ENCODE measurements around the gene RASSF3. TPM values are rescaled to one million over a fixed set of nuclear protein-coding genes. Genes with fewer than 3 reads are reported as not detected.

RASSF3 gene
- total and polyA plus RNA-seq, 10 of the 15 experiments (the other 5 are each of a cell fraction or from before 2014, with no cell fraction given) = 6.9 to 62.4 (median 30.3) TPM

DNA sequence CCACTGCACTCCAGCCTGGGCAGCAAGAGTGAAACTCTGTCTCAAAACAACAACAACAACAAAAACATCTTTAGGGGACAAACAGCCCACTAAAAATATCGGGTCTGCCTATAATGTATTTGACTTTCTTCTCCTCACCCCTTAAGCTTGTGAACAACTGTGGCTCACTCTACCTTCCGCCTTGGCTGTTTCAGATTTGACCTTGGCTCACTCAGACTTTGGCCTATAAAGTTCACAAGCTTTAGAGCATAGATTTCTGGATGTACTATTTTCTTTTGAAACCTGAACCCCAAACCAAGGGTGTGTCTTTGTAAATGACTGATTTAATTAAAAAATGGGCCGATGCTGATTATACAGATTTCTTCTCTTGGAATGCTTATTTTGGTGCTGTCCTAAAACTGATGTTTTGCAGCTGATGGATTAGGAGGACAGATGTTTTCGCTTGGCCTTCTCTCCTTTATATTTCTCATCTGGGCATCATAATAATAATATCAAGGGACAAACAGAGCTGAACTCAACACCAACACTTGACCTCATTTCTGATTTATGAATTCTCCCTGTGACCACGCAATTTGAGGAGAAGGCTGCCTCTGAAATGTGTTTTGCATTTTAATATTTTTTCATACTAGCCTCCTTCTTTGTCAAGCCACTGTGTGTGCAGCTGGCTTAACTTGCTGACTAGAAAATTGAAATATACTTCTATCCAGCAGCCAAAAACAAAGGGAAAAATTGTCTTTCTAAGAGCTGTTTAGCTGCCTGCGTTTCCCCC, 40.2 kb upstream of the RASSF3 start:
- Histone ChIP-seq H2AFZ (ENCODE audit: control insufficient read depth, low read depth, low read length) (no peak overlapping the region), H4K20me1 (ENCODE audit: control insufficient read depth, insufficient read depth) (no peaks in the 10 kb centered on the region), H3K9ac (ENCODE audit: control insufficient read depth, insufficient read depth, low read length) (no peak overlapping the region), H3K4me3 (no peak overlapping the region), H3K27me3 (replicated peaks in 1 of 2; ENCODE audit: control insufficient read depth in 2 of 2, insufficient read depth in 2 of 2, low read length in 1 of 2) (no peaks in the 10 kb centered on the region), H3K4me1 (ENCODE audit: control insufficient read depth, insufficient read depth, low read length) (no peaks in the 10 kb centered on the region), H3K79me2 (ENCODE audit: control insufficient read depth, insufficient read depth, low read length) (no peaks in the 10 kb centered on the region), H3K27ac (ENCODE audit: control insufficient read depth, insufficient read depth) (no peak overlapping the region), H3K36me3 (ENCODE audit: control insufficient read depth in 2 of 2, insufficient read depth in 2 of 2, low read length in 1 of 2) (no peaks in the 10 kb centered on the region), H3K4me2 (ENCODE audit: control insufficient read depth, insufficient read depth) (no peak overlapping the region), H3K9me3 (replicated peaks; ENCODE audit: control insufficient read depth, insufficient read depth, low read length) (no peaks in the 10 kb centered on the region; the same call in 2 of the 3 replicates)
- TF ChIP-seq PML (IDR thresholded peaks at IDR 0.05; ENCODE audit: low read length) = no peak
- 57% methylated on average over 6 of the region's 6 CpGs for WGBS (ENCODE audit: insufficient coverage, insufficient replicate concordance, low lambda C conversion rate, missing lambda C conversion rate)
- DNase-seq (ENCODE audit: low read depth, low spot score) = no peak
- ATAC-seq = no peak
- in situ Hi-C loops (cut with MboI) (no loop called here), intact Hi-C loops (cut with micrococcal nuclease; ENCODE audit: unreplicated experiment) (no loop called here)
- BruUV-seq (replicated peaks) = no TSS peak
- FAIRE-seq = no peak
- CTCF ChIA-PET = interaction anchor here (0.9 to 1.4 kb wide), 3 partner anchors 17 to 127 kb away, joined by 4 to 5 read pairs (median 4); no protein-coding TSS in a partner anchor
- POLR2A ChIA-PET = no interaction called here
- SMC1A ChIA-PET (ENCODE audit: uncharacterized antibody, unreplicated experiment) = interaction anchor here (0.6 to 1.6 kb wide), 2 partner anchors 14 to 25 kb away, joined by 3 to 4 read pairs; no protein-coding TSS in a partner anchor
- RAD21 ChIA-PET (ENCODE audit: unreplicated experiment) = no interaction called here

DNA sequence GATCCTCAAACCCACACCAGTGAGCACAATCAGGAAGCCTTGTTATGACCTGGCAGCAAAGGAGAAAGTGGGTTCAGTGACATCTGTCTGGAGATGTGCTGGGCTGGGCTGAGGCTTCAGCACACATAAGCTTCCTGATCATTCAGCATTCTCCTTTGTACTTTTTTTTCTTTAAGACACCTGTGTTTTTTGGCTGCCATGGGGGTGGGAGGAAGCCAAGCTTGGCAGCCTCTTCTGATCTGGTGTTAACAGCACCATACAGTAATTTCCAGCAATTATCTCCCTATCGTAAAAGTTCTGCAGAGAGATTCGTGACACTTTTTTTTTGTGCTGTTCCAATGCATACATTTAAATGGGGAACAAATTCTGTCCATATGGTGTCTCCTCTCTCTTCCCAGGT, 38.9 kb upstream of the RASSF3 start:
- Histone ChIP-seq H3K9me3 (replicated peaks; ENCODE audit: control insufficient read depth, insufficient read depth, low read length) (no peaks in the 10 kb centered on the region; the same call in 2 of the 3 replicates), H2AFZ (ENCODE audit: control insufficient read depth, low read depth, low read length) (no peak overlapping the region), H4K20me1 (ENCODE audit: control insufficient read depth, insufficient read depth) (no peaks in the 10 kb centered on the region), H3K79me2 (ENCODE audit: control insufficient read depth, insufficient read depth, low read length) (no peaks in the 10 kb centered on the region), H3K27me3 (replicated peaks in 1 of 2; ENCODE audit: control insufficient read depth in 2 of 2, insufficient read depth in 2 of 2, low read length in 1 of 2) (no peaks in the 10 kb centered on the region), H3K4me2 (ENCODE audit: control insufficient read depth, insufficient read depth) (no peak overlapping the region), H3K4me1 (ENCODE audit: control insufficient read depth, insufficient read depth, low read length) (no peaks in the 10 kb centered on the region), H3K9ac (ENCODE audit: control insufficient read depth, insufficient read depth, low read length) (no peak overlapping the region), H3K36me3 (ENCODE audit: control insufficient read depth in 2 of 2, insufficient read depth in 2 of 2, low read length in 1 of 2) (no peaks in the 10 kb centered on the region), H3K4me3 (no peak overlapping the region), H3K27ac (ENCODE audit: control insufficient read depth, insufficient read depth) (no peak overlapping the region)
- DNase-seq (ENCODE audit: low read depth, low spot score) (no peak), ATAC-seq (no peak), FAIRE-seq (no peak)
- intact Hi-C loops (cut with micrococcal nuclease; ENCODE audit: unreplicated experiment) (no loop called here), in situ Hi-C loops (cut with MboI) (no loop called here)
- BruUV-seq (replicated peaks) = no TSS peak
- 73% methylated on average over 2 of the region's 2 CpGs for WGBS (ENCODE audit: insufficient coverage, insufficient replicate concordance, low lambda C conversion rate, missing lambda C conversion rate)
- ChIA-PET CTCF (interaction anchor here (1.5 to 2.0 kb wide), 2 partner anchors 10 to 22 kb away, joined by 3 to 12 read pairs; no protein-coding TSS in a partner anchor), RAD21 (ENCODE audit: unreplicated experiment) (no interaction called here), POLR2A (interaction anchor here (0.6 kb wide), 1 partner anchor 8 kb away, joined by 4 read pairs; no protein-coding TSS in a partner anchor), SMC1A (ENCODE audit: uncharacterized antibody, unreplicated experiment) (interaction anchor here (1.4 to 1.6 kb wide), 2 partner anchors 13 to 22 kb away, joined by 4 to 5 read pairs; no protein-coding TSS in a partner anchor)
- no peak for TF ChIP-seq BHLHE40 (IDR thresholded peaks at IDR 0.05; ENCODE audit: borderline replicate concordance in 1 of 2, low read depth in 2 of 2, low read length in 1 of 2)
- no peak for TF ChIP-seq HCFC1 (IDR thresholded peaks at IDR 0.05; ENCODE audit: low read length)
- no peak for TF ChIP-seq SRF (IDR thresholded peaks at IDR 0.05; ENCODE audit: low read depth in 2 of 2, low read length in 2 of 2)
- TF ChIP-seq, protein P1, sequence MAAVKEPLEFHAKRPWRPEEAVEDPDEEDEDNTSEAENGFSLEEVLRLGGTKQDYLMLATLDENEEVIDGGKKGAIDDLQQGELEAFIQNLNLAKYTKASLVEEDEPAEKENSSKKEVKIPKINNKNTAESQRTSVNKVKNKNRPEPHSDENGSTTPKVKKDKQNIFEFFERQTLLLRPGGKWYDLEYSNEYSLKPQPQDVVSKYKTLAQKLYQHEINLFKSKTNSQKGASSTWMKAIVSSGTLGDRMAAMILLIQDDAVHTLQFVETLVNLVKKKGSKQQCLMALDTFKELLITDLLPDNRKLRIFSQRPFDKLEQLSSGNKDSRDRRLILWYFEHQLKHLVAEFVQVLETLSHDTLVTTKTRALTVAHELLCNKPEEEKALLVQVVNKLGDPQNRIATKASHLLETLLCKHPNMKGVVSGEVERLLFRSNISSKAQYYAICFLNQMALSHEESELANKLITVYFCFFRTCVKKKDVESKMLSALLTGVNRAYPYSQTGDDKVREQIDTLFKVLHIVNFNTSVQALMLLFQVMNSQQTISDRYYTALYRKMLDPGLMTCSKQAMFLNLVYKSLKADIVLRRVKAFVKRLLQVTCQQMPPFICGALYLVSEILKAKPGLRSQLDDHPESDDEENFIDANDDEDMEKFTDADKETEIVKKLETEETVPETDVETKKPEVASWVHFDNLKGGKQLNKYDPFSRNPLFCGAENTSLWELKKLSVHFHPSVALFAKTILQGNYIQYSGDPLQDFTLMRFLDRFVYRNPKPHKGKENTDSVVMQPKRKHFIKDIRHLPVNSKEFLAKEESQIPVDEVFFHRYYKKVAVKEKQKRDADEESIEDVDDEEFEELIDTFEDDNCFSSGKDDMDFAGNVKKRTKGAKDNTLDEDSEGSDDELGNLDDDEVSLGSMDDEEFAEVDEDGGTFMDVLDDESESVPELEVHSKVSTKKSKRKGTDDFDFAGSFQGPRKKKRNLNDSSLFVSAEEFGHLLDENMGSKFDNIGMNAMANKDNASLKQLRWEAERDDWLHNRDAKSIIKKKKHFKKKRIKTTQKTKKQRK (IDR thresholded peaks at IDR 0.05; ENCODE audit: low read depth, low read length) = no peak
- TF ChIP-seq, protein P2, sequence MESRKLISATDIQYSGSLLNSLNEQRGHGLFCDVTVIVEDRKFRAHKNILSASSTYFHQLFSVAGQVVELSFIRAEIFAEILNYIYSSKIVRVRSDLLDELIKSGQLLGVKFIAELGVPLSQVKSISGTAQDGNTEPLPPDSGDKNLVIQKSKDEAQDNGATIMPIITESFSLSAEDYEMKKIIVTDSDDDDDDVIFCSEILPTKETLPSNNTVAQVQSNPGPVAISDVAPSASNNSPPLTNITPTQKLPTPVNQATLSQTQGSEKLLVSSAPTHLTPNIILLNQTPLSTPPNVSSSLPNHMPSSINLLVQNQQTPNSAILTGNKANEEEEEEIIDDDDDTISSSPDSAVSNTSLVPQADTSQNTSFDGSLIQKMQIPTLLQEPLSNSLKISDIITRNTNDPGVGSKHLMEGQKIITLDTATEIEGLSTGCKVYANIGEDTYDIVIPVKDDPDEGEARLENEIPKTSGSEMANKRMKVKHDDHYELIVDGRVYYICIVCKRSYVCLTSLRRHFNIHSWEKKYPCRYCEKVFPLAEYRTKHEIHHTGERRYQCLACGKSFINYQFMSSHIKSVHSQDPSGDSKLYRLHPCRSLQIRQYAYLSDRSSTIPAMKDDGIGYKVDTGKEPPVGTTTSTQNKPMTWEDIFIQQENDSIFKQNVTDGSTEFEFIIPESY (IDR thresholded peaks at IDR 0.05) = no peak
- TF ChIP-seq NBN (IDR thresholded peaks at IDR 0.05) = no peak
- no peak for TF ChIP-seq CHD1 (IDR thresholded peaks at IDR 0.05; ENCODE audit: low read depth, low read length)
- no peak for TF ChIP-seq STAT3 (IDR thresholded peaks at IDR 0.05; ENCODE audit: low read depth, low read length)
- TF ChIP-seq KLF5 (IDR thresholded peaks at IDR 0.05; ENCODE audit: partially characterized antibody) = no peak
- no peak for TF ChIP-seq MXI1 (IDR thresholded peaks at IDR 0.05; ENCODE audit: low read depth, low read length)
- no peak for TF ChIP-seq MEF2A (IDR thresholded peaks at IDR 0.05; ENCODE audit: insufficient read depth, low read depth, low read length)
